HCT116 (cell line): ENCODE data around the gene ABHD17C.

Source experiments
- EZH2 ChIP-seq: fragments of 200-600 bp; sonication (generic); IDR thresholded peaks from 2 replicates; pipeline ENCODE4 v1.6.1; 2017; ENCODE audit warnings: antibody characterized with exemption, mixed run types
- FOSL1 ChIP-seq: IDR thresholded peaks from 2 replicates; pipeline ENCODE4 v1.6.1; 2012; ENCODE audit warnings: low read depth
- MAX ChIP-seq: IDR thresholded peaks from 2 replicates; pipeline ENCODE4 v1.6.1; 2012

DNA sequence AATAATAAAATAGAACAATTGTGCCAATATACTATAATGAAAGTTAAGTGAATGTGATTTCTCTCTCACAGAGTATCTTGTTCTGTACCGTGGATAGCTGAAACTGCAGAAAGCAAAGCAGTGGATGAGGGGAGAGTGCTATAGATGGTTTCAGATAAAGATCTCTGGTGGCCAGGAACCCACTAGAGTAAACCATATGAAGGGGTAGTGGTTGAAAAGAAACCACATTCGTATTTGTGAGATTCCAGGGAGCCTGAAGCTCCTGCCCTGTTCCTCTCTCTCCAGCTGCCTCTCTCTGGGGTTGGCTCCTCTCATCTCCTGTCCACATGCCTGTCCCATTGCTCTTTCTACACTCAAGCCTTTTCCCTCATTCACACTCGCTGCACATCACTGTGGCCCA is 8.9 kb downstream of the ABHD17C start:
- no peak for TF ChIP-seq EZH2
- no peak for TF ChIP-seq MAX
- no peak for TF ChIP-seq FOSL1
